HK-2 (cell line): ENCODE results near the gene TMEM244.
"Not testable (repeated sequence)": the region's sequence is repeated elsewhere in the genome, so short reads cannot be mapped to it uniquely, and the experiment has no call there.

ENCODE experiments used
- DNase-seq: peaks from one replicate; pipeline ENCODE4 v3.0.0-alpha.2; 2018; ENCODE audit not compliant: unreplicated experiment

Gene TMEM244

DNA sequence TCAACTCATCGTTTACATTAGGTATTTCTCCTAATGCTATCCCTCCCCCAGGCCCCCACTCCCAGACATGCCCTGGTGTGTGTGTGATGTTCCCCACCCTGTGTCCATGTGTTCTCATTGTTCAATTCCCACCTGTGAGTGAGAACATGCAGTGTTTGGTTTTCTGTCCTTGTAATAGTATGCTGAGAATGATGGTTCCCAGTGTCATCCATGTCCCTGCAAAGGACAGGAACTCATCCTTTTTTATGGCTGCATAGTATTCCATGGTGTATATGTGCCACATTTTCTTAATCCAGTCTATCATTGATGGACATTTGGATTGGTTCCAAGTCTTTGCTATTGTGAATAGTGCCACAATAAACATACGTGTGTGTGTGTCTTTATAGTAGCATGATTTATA lies 54.0 kb downstream of the TMEM244 start:
- DNase-seq = not testable (repeated sequence)

DNA sequence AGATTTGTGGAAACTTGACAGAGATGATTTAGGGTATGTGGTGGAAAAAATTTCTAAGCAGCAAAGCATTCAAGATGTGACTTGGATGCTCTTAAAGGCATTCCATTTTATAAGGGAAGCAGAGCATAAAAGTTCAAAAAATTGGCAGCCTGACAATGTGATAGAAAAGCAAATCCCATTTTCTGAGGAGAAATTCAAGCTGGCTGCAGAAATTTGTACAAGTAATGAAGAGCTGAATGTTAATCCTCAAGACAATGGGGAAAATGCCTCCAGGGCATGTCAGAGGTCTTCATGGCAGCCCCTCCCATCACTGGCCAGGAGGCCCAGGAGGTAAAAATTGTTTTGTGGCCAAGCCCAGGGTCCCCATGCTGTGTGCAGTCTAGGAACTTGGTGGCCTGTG lies 58.2 kb downstream of the TMEM244 start:
- DNase-seq = not testable (repeated sequence)

DNA sequence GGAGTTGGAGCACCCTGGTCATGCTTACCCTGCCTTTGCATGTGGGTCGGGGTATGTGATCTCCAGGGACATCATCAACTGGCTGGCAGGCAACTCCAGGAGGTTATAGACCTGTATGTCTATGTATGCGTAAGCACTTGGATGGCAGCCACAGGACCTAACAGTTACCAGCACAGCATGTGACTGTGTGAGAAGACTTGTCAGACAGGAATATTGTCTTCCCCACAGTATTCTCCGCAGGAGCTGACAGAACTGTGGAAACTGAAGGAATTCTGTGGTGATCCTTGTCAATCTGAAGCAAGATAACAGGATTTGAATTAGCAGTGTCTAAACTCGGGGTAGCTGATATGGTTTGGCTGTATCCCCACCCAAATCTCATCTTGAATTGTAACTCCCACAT lies 59.2 kb downstream of the TMEM244 start:
- DNase-seq = no peak

DNA sequence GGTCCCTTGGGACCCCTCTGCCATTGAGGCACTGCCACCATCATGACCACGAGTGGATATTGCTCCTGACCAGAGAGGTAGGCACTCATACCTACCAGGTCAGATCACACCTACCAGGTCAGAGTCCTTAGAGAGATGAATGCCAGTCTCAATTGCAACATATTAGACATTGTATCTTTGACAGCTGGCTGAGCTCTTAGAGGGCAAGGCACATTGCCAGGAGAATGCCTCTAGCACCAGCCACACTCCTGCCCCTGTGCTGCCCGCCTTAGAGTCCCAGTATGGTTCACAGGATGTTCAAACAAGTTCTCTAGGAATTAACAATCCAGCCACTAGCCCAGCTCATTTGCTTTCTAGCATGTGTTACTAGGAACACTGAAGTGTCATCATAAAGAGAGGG lies 65.9 kb downstream of the TMEM244 start:
- DNase-seq = no peak

DNA sequence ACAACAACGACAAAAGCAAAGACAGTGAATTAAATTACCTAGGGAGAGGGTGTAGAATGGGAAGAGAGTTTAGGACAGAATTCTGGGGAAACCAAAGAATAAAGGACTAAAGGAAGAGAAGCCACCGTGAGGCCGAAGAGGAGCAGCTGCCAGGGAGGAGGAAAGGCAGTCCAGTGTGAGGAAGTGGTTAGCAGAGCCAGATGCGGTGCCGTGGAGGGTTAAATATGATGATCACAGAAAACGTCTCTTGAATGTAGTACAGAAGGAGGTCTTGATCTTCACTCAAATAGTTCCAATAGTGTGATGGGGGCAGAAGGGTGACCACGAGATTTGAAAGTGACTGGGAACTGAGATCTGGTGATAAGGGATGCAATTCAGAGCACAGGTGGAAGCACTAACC lies 67.7 kb downstream of the TMEM244 start:
- DNase-seq = no peak

DNA sequence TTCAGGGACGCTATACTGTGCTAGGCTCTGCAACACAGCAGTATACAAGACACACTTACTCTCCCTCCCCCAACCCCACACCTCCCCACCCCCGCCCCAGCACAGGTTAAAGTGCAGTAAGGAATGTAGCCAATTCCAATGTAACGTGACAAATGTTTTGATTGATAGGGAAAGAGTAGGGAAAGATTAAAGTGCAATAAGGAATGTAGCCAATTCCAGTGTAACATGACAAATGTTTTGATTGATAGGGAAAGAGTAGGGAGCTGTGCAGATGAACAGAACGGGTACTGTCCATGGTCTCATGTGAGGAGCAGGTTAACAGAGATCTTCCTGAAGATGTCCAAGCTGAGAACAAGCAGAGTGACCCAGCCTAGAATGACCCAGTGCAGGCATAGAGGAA lies 69.1 kb downstream of the TMEM244 start:
- no peak for DNase-seq

DNA sequence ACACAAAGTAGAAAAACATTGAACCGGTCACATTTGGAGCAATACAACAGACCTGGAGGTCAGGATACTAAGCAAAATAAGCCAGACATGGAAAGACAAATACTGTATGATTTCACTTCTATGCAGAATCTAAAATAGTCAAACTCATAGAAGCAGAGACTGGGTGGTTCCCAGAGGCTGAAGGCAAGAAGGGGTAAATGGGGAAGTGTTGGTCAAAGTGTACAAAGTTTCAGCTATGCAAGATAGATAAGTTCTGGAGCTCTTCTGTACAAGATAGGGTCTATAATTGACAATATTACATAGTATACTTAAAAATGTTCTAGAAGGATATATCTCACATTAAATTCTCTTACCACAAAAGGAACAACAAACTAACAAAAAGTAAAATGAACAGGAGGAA lies 70.3 kb downstream of the TMEM244 start:
- DNase-seq = no peak

DNA sequence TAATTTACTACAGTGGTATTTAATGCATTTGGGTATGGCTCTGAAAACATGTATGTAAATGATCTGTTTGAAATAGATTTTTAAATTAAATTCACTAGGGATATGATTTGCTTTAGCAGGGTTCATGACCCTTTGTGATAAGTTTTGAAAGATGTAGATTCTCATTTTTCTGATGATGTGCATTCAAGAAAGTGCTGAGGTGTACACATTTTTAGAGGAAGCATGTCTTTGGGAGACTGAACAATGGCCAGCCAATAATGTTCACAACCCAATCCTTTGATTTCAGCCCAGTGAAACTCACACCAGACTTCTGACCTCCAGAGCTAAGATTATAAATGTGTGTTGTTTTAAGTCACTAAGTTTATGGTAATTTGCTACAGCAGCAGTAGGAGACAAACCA lies 71.1 kb downstream of the TMEM244 start:
- no peak for DNase-seq

DNA sequence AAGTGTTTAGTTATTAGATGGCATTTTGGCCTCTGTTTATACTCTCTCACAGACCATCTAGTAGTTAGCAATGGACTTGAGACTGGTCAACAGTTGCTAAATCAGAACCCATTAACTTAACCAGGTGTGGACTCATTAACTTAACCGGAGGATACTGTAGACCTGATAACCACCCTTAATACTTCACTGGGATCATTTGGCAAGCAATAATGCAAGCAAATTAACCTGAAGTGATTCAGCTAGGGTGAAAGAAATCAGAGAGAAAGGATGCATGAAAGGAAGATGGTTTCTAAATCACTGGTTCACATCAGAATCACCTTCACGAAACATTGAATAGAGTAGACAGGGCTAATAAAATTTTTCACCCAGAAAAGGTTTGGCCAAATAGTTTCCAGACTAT lies 73.3 kb downstream of the TMEM244 start:
- no peak for DNase-seq

DNA sequence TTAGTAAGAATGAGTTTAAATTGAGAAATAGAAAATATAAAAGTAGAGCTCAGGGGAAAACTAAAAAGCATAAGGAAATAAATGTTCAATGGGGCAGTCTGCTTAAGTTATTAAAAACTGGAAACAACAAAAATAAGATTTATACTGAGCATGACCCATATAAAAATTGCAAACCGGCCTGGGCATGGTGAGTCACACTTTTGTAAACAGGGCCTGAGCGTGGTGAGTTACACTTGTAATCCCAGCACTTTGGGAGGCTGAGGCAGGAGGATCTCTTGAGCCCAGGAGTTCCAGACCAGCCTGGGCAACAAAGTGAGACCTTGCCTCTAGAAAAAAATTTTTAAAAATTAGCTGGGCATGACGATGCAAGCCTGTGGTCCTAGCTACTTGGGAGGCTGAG lies 74.6 kb downstream of the TMEM244 start:
- no peak for DNase-seq

DNA sequence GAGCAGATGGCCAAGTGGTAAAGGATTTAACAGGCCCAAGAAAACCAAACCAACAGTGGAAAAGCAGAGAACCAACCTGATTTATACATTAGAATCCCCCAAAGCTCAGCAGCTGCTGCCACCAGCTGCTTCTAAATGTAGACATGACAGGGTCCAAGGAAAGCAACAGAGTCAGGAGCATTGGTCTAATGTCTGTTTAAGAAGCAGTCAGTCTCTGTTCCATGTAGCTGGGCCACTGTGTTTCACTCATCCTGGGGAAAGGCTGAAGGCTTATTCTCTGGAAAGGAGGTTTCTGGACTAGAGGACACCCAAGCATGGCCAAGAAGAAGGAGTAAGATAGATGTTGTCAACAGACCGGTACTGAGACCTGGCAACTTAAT lies 75.4 kb downstream of the TMEM244 start:
- no peak for DNase-seq

DNA sequence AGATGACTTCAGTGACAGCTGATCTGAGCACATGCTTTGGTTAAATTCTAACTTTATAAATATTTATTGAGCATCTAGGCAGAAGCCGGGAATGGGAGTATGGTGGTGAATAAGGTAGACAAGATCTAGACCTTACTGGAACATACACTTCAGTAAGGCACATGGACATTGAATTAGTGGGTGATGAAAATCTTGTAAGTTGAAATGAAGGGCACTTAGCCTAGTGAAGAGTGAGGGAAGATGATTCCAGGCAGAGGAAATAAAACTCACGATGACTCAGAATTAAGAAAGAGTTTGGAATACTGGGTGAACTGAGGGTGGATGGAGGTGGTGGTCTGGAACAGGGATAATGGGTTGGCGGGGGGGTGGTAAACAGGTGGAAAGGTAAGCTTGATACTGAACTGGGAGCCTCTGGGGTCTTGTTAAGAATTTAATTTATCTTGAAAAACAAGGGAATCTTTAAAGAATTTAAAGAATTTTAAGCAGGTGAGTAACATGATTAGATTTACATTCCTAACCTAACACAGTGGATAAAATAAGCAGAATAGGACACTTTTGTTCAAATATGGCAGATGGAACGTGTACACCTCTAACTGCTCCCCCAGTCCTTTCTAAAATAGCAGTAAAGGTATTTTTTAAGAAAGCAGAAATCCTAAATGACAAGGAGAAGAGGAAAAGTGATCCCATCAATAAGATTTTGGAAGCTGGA lies 75.9 kb downstream of the TMEM244 start:
- DNase-seq = no peak
